ENCODE results near the gene TNFRSF8. TPM values are rescaled to one million over a fixed set of nuclear protein-coding genes. Genes with fewer than 3 reads are reported as not detected.

TNFRSF8 gene
- total RNA-seq, 1 experiment from 2014 or later: 20.8 TPM

GRCh38 chr1:12035312-12035711 is 27.8 kb upstream of the TNFRSF8 start:
- ChIA-PET CTCF (interaction anchor here (1.5 kb wide), 1 partner anchor 44 kb away, joined by 3 read pairs; no protein-coding TSS in a partner anchor), POLR2A (interaction anchor here (0.7 kb wide), 1 partner anchor 176 kb away, joined by 4 read pairs; no protein-coding TSS in a partner anchor)
- no peaks in the 10 kb centered on the region for H3K27me3 Mint-ChIP-seq (ENCODE audit: low read depth)
- no peak for DNase-seq (ENCODE audit: low spot score)
- H3K36me3 Mint-ChIP-seq: no peaks in the 10 kb centered on the region
- peak overlapping the region; percentile 12; the same call in 1 of the 2 replicates for H3K27ac Mint-ChIP-seq
- H3K4me3 Mint-ChIP-seq: no peak overlapping the region
- no peaks in the 10 kb centered on the region for H3K4me1 Mint-ChIP-seq
- TF ChIP-seq, protein P1, sequence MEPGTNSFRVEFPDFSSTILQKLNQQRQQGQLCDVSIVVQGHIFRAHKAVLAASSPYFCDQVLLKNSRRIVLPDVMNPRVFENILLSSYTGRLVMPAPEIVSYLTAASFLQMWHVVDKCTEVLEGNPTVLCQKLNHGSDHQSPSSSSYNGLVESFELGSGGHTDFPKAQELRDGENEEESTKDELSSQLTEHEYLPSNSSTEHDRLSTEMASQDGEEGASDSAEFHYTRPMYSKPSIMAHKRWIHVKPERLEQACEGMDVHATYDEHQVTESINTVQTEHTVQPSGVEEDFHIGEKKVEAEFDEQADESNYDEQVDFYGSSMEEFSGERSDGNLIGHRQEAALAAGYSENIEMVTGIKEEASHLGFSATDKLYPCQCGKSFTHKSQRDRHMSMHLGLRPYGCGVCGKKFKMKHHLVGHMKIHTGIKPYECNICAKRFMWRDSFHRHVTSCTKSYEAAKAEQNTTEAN (CRISPR knock-in tag; IDR thresholded peaks at IDR 0.05): no peak
- TF ChIP-seq ATF1 (CRISPR knock-in tag; IDR thresholded peaks at IDR 0.05) (no peak), CREB1 (CRISPR knock-in tag; IDR thresholded peaks at IDR 0.05) (no peak), HMGA2 (CRISPR knock-in tag; IDR thresholded peaks at IDR 0.05) (no peak), RORB (CRISPR knock-in tag; IDR thresholded peaks at IDR 0.05) (no peak), NFATC4 (CRISPR knock-in tag; IDR thresholded peaks at IDR 0.05) (no peak), SMAD3 (CRISPR knock-in tag; IDR thresholded peaks at IDR 0.05; ENCODE audit: borderline replicate concordance) (no peak), ZNF138 (CRISPR knock-in tag; conservative IDR thresholded peaks at IDR 0.05) (no peak), E2F1 (CRISPR knock-in tag; IDR thresholded peaks at IDR 0.05) (no peak), ZMAT4 (CRISPR knock-in tag; IDR thresholded peaks at IDR 0.05) (no peak), ZNF416 (CRISPR knock-in tag; IDR thresholded peaks at IDR 0.05) (no peak), JAZF1 (CRISPR knock-in tag; IDR thresholded peaks at IDR 0.05) (no peak), GRHL2 (CRISPR knock-in tag; IDR thresholded peaks at IDR 0.05; ENCODE audit: insufficient replicate concordance, severe bottlenecking) (no peak), PRDM15 (CRISPR knock-in tag; IDR thresholded peaks at IDR 0.05) (no peak)
- TF ChIP-seq, protein P2, sequence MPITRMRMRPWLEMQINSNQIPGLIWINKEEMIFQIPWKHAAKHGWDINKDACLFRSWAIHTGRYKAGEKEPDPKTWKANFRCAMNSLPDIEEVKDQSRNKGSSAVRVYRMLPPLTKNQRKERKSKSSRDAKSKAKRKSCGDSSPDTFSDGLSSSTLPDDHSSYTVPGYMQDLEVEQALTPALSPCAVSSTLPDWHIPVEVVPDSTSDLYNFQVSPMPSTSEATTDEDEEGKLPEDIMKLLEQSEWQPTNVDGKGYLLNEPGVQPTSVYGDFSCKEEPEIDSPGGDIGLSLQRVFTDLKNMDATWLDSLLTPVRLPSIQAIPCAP (CRISPR knock-in tag; IDR thresholded peaks at IDR 0.05): no peak
- ATAC-seq: no peak
- no peaks in the 10 kb centered on the region for H3K9me3 Mint-ChIP-seq

GRCh38 chr1:12037486-12038355 is 25.4 kb upstream of the TNFRSF8 start:
- Mint-ChIP-seq H3K9me3 (no peaks in the 10 kb centered on the region), H3K27me3 (ENCODE audit: low read depth) (no peaks in the 10 kb centered on the region), H3K4me1 (no peaks in the 10 kb centered on the region), H3K27ac (no peak overlapping the region), H3K4me3 (no peak overlapping the region), H3K36me3 (no peaks in the 10 kb centered on the region)
- TF ChIP-seq, protein P3, sequence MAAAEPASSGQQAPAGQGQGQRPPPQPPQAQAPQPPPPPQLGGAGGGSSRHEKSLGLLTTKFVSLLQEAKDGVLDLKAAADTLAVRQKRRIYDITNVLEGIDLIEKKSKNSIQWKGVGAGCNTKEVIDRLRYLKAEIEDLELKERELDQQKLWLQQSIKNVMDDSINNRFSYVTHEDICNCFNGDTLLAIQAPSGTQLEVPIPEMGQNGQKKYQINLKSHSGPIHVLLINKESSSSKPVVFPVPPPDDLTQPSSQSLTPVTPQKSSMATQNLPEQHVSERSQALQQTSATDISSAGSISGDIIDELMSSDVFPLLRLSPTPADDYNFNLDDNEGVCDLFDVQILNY (CRISPR knock-in tag; IDR thresholded peaks at IDR 0.05): no peak
- no peak for TF ChIP-seq USF2 (CRISPR knock-in tag; IDR thresholded peaks at IDR 0.05)
- ATAC-seq (no peak), DNase-seq (ENCODE audit: low spot score) (no peak)
- ChIA-PET POLR2A (interaction anchor here (0.5 kb wide), 1 partner anchor 182 kb away, joined by 3 read pairs; no protein-coding TSS in a partner anchor), CTCF (interaction anchor here (1.0 to 3.4 kb wide), 4 partner anchors 12 to 253 kb away, joined by 3 to 15 read pairs (median 8); no protein-coding TSS in a partner anchor)
